GM12875 (cell line): ENCODE data around the gene KRTAP26-1.

ENCODE experiments used
- H3K4me3 ChIP-seq: one replicate; pipeline ENCODE4 v1.5.1; 2011; ENCODE audit warnings: low read depth, low read length, control low read depth
- TF ChIP-seq, protein P1 (sequence below): IDR thresholded peaks from 2 replicates; pipeline ENCODE4 v1.5.1; 2011; ENCODE audit warnings: low read depth, mild to moderate bottlenecking, control low read depth, inconsistent platforms, low read length, moderate library complexity, borderline replicate concordance; ENCODE audit not compliant: insufficient read depth

KRTAP26-1 gene

DNA sequence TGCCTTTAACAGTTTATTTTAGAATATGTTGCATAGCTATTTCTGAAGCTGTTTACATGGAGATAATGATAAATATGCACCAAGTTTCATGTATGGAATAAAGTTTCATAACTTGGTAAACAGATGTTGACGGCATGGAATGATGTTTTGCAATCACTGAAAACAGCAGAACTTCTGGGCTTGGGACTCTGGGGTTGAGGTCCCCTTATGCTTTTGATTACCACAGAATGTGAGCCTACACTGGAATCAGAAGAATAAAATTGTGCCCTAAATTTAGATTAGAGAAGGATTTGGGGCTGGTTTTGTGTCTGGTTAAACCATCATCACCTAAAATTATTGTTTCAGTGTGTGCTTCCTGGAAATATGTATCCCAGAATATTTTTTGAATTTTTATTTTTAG lies 48.5 kb downstream of the KRTAP26-1 start:
- TF ChIP-seq, protein P1, sequence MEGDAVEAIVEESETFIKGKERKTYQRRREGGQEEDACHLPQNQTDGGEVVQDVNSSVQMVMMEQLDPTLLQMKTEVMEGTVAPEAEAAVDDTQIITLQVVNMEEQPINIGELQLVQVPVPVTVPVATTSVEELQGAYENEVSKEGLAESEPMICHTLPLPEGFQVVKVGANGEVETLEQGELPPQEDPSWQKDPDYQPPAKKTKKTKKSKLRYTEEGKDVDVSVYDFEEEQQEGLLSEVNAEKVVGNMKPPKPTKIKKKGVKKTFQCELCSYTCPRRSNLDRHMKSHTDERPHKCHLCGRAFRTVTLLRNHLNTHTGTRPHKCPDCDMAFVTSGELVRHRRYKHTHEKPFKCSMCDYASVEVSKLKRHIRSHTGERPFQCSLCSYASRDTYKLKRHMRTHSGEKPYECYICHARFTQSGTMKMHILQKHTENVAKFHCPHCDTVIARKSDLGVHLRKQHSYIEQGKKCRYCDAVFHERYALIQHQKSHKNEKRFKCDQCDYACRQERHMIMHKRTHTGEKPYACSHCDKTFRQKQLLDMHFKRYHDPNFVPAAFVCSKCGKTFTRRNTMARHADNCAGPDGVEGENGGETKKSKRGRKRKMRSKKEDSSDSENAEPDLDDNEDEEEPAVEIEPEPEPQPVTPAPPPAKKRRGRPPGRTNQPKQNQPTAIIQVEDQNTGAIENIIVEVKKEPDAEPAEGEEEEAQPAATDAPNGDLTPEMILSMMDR = no peak
- H3K4me3 ChIP-seq = no peak overlapping the region

GRCh38 chr21:30271156-30271555 lies 49.0 kb downstream of the KRTAP26-1 start:
- no peak overlapping the region for H3K4me3 ChIP-seq
- TF ChIP-seq, protein P1 = no peak

GRCh38 chr21:30269803-30270530 lies 50.1 kb downstream of the KRTAP26-1 start:
- no peak overlapping the region for H3K4me3 ChIP-seq
- TF ChIP-seq, protein P1 = no peak
